Upper lobe of right lung (tissue), 1 donor: ENCODE data around the gene SCEL. TPM values are rescaled to one million over a fixed set of nuclear protein-coding genes. Genes with fewer than 3 reads are reported as not detected.
A peak's percentile ranks its signal among the peaks of the same experiment; 100 is the strongest.

Experiments used
- ATAC-seq: fragments of 200-7000 bp; cut with Tn5 transposase; one replicate; pipeline ENCODE4 v1.9.1; 2020; ENCODE audit warnings: mild to moderate bottlenecking, moderate library complexity
- DNase-seq: peaks from one replicate; pipeline ENCODE4 v3.0.0-alpha.2; 2020
- H3K27ac ChIP-seq: fragments of 200-600 bp; one replicate; pipeline ENCODE4 v1.8.0; 2022
- H3K27me3 ChIP-seq: fragments of 200-600 bp; one replicate; pipeline ENCODE4 v1.8.0; 2022; ENCODE audit warnings: mild to moderate bottlenecking
- H3K36me3 ChIP-seq: fragments of 200-600 bp; one replicate; pipeline ENCODE4 v1.8.0; 2022
- H3K4me1 ChIP-seq: fragments of 200-600 bp; one replicate; pipeline ENCODE4 v1.8.0; 2022
- H3K4me3 ChIP-seq: fragments of 200-600 bp; one replicate; pipeline ENCODE4 v1.8.0; 2022; ENCODE audit warnings: mild to moderate bottlenecking
- H3K9me3 ChIP-seq: fragments of 200-600 bp; one replicate; pipeline ENCODE4 v1.8.0; 2022
- CTCF ChIP-seq: fragments of 200-600 bp; IDR thresholded peaks from one replicate; pipeline ENCODE4 v1.8.0; 2022; ENCODE audit warnings: antibody characterized with exemption
- intact Hi-C: fragments of 100-400 bp; cut with DNase I; formaldehyde crosslinking; loops from one replicate; pipeline ENCODE4 v1.11.0; 2022
- total RNA-seq: library from RNA; stranded (reverse); fragmentation: NEBNext Ultra II Directional; extraction: Animal tissue kit (Norgen Biotek cat#: 25700); gene quantifications from one replicate; pipeline ENCODE4 v1.2.1, GENCODE V29; 2021
- donor health status: DM: no; HTN: yes; CAD: no; lungs with severe emphysema.

The SCEL gene
- total RNA-seq, 1 donor from 2014 or later: 109 TPM

GRCh38 chr13:77580748-77581147, 45.2 kb downstream of the SCEL start:
- H3K4me1 ChIP-seq: no peaks in the 10 kb centered on the region
- no peak overlapping the region for H3K4me3 ChIP-seq
- DNase-seq (no peak), ATAC-seq (no peak)
- no peaks in the 10 kb centered on the region for H3K36me3 ChIP-seq
- no peak overlapping the region for H3K27ac ChIP-seq
- TF ChIP-seq CTCF: no peak
- intact Hi-C loops: no loop called here
- no peaks in the 10 kb centered on the region for H3K9me3 ChIP-seq
- H3K27me3 ChIP-seq: no peaks in the 10 kb centered on the region

GRCh38 chr13:77583581-77583980, 48.1 kb downstream of the SCEL start:
- H3K4me1 ChIP-seq: no peaks in the 10 kb centered on the region
- no peak overlapping the region for H3K27ac ChIP-seq
- no peak overlapping the region for H3K4me3 ChIP-seq
- no peaks in the 10 kb centered on the region for H3K36me3 ChIP-seq
- H3K27me3 ChIP-seq: no peaks in the 10 kb centered on the region
- DNase-seq (no peak), ATAC-seq (no peak)
- no peak for TF ChIP-seq CTCF
- intact Hi-C loops: no loop called here
- H3K9me3 ChIP-seq: no peaks in the 10 kb centered on the region

- no peak for DNase-seq
- intact Hi-C loops: no loop called here
- no peaks in the 10 kb centered on the region for H3K36me3 ChIP-seq
- no peaks in the 10 kb centered on the region for H3K27me3 ChIP-seq
- ATAC-seq: no peak
- no peak overlapping the region for H3K27ac ChIP-seq
- H3K4me1 ChIP-seq: no peaks in the 10 kb centered on the region
- no peaks in the 10 kb centered on the region for H3K9me3 ChIP-seq
- no peak overlapping the region for H3K4me3 ChIP-seq
- TF ChIP-seq CTCF: no peak
These were observed 48.6 kb downstream of the SCEL start for GRCh38 chr13:77584106-77584505.

GRCh38 chr13:77595166-77595810, 59.8 kb downstream of the SCEL start:
- no peak for TF ChIP-seq CTCF
- Histone ChIP-seq H3K27me3 (no peaks in the 10 kb centered on the region), H3K27ac (no peak overlapping the region), H3K9me3 (no peaks in the 10 kb centered on the region), H3K4me1 (no peaks in the 10 kb centered on the region), H3K4me3 (no peak overlapping the region), H3K36me3 (no peaks in the 10 kb centered on the region)
- no peak for ATAC-seq
- no peak for DNase-seq
- intact Hi-C loops: no loop called here

GRCh38 chr13:77596777-77597176, 61.3 kb downstream of the SCEL start:
- intact Hi-C loops: no loop called here
- Histone ChIP-seq H3K27me3 (no peaks in the 10 kb centered on the region), H3K4me3 (no peak overlapping the region), H3K36me3 (no peaks in the 10 kb centered on the region), H3K9me3 (no peaks in the 10 kb centered on the region), H3K27ac (no peak overlapping the region), H3K4me1 (no peaks in the 10 kb centered on the region)
- TF ChIP-seq CTCF: no peak
- ATAC-seq (peak; percentile 10), DNase-seq (no peak)

GRCh38 chr13:77599351-77599750, 63.8 kb downstream of the SCEL start:
- Histone ChIP-seq H3K9me3 (no peaks in the 10 kb centered on the region), H3K4me1 (no peaks in the 10 kb centered on the region), H3K4me3 (no peak overlapping the region), H3K27ac (no peak overlapping the region), H3K36me3 (no peaks in the 10 kb centered on the region), H3K27me3 (no peaks in the 10 kb centered on the region)
- DNase-seq (no peak), ATAC-seq (no peak)
- no peak for TF ChIP-seq CTCF
- intact Hi-C loops: no loop called here
